NOMO-1 (cell line): Measurements from ENCODE around the gene NEURL1.
"Not testable (repeated sequence)": the region's sequence is repeated elsewhere in the genome, so short reads cannot be mapped to it uniquely, and the experiment has no call there.

Experiments
- DNase-seq, 2 experiments: peaks; one replicate each; lab custom pipeline; 2025; ENCODE audit not compliant: unreplicated experiment in 2 of 2; lab: John Stamatoyannopoulos, UW

The NEURL1 gene

GRCh38 chr10:103492655-103493261 lies 747 bp upstream of the NEURL1 start:
- no peak for DNase-seq

GRCh38 chr10:103493916-103494877 lies 692 bp downstream of the NEURL1 start:
- DNase-seq: no peak

- DNase-seq: no peak
Measured at GRCh38 chr10:103495321-103495720, 1.8 kb downstream of the NEURL1 start.

GRCh38 chr10:103497161-103497915 lies 3.8 kb downstream of the NEURL1 start:
- DNase-seq: no peak

- no peak for DNase-seq
Measured at GRCh38 chr10:103498936-103499638, 5.6 kb downstream of the NEURL1 start.

GRCh38 chr10:103499881-103500280 lies 6.4 kb downstream of the NEURL1 start:
- DNase-seq: no peak

- DNase-seq: no peak
Measured at GRCh38 chr10:103500481-103500880, 7.0 kb downstream of the NEURL1 start.

- no peak for DNase-seq
Measured at GRCh38 chr10:103501186-103501585, 7.7 kb downstream of the NEURL1 start.

- no peak for DNase-seq
Measured at GRCh38 chr10:103502849-103503660, 9.6 kb downstream of the NEURL1 start.

GRCh38 chr10:103503777-103504176 lies 10.3 kb downstream of the NEURL1 start:
- not testable (repeated sequence) for DNase-seq

- no peak for DNase-seq
Measured at GRCh38 chr10:103504181-103504783, 10.8 kb downstream of the NEURL1 start.

GRCh38 chr10:103506061-103506460 lies 12.6 kb downstream of the NEURL1 start:
- DNase-seq: no peak

GRCh38 chr10:103507235-103508191 lies 14.0 kb downstream of the NEURL1 start:
- DNase-seq: no peak

- no peak for DNase-seq
Measured at GRCh38 chr10:103510046-103510685, 16.7 kb downstream of the NEURL1 start.

GRCh38 chr10:103510791-103511752 lies 17.6 kb downstream of the NEURL1 start:
- DNase-seq: no peak

- no peak for DNase-seq
Measured at GRCh38 chr10:103512166-103512565, 18.7 kb downstream of the NEURL1 start.
